ENCODE measurements around the gene ANKLE1. TPM values are rescaled to one million over a fixed set of nuclear protein-coding genes. Genes with fewer than 3 reads are reported as not detected.

ANKLE1 gene
- total and polyA plus RNA-seq, 2 donors = 0.64 to 1.6 TPM

- H3K36me3 ChIP-seq (ENCODE audit: control insufficient read depth in 2 of 2, insufficient read depth in 2 of 2, low read length in 1 of 2) = peaks cover 52 to 63% of the 10 kb centered on the region in 2 donors
Measured at GRCh38 chr19:17320435-17320834, 38.7 kb downstream of the ANKLE1 start.

GRCh38 chr19:17321655-17322489 is 40.2 kb downstream of the ANKLE1 start:
- H3K27ac ChIP-seq (ENCODE audit: low read depth in 1 of 2, low read length in 1 of 2) = no peak overlapping the region
- H3K36me3 ChIP-seq (ENCODE audit: control insufficient read depth in 2 of 2, insufficient read depth in 2 of 2, low read length in 1 of 2) = peaks cover 46 to 57% of the 10 kb centered on the region in 2 donors
- WGBS = 91% methylated on average over 19 of the region's 19 CpGs
- peaks cover 3 to 12% of the 10 kb centered on the region in 2 donors for H3K27me3 ChIP-seq (ENCODE audit: control insufficient read depth in 2 of 2, insufficient read depth in 1 of 2, low read length in 1 of 2)
- no peak overlapping the region for H3K4me3 ChIP-seq (ENCODE audit: low read length in 2 of 2)
- H3K4me1 ChIP-seq (ENCODE audit: control insufficient read depth in 2 of 2, insufficient read depth in 2 of 2, low read length in 2 of 2) = peaks cover 0 to 8% of the 10 kb centered on the region in 2 donors
- no peaks in the 10 kb centered on the region for H3K9me3 ChIP-seq (ENCODE audit: control insufficient read depth in 2 of 2, insufficient read depth in 1 of 2, low read length in 1 of 2)
- no peak for DNase-seq (ENCODE audit: low read depth in 6 of 9, low spot score in 9 of 9)

More at GRCh38 chr19:17320435-17320834, 38.7 kb downstream of the ANKLE1 start:
- Histone ChIP-seq H3K4me1 (ENCODE audit: control insufficient read depth in 2 of 2, insufficient read depth in 2 of 2, low read length in 2 of 2) (peaks cover 0 to 8% of the 10 kb centered on the region in 2 donors), H3K27ac (ENCODE audit: low read depth in 1 of 2, low read length in 1 of 2) (no peak overlapping the region), H3K9me3 (ENCODE audit: control insufficient read depth in 2 of 2, insufficient read depth in 1 of 2, low read length in 1 of 2) (no peaks in the 10 kb centered on the region), H3K4me3 (ENCODE audit: low read length in 2 of 2) (no peak overlapping the region), H3K27me3 (ENCODE audit: control insufficient read depth in 2 of 2, insufficient read depth in 1 of 2, low read length in 1 of 2) (peaks cover 3 to 12% of the 10 kb centered on the region in 2 donors)
- no peak for DNase-seq (ENCODE audit: low read depth in 6 of 9, low spot score in 9 of 9)
- 83% methylated on average over 11 of the region's 11 CpGs for WGBS

GRCh38 chr19:17322854-17323253 is 41.2 kb downstream of the ANKLE1 start:
- Histone ChIP-seq H3K27ac (ENCODE audit: low read depth in 1 of 2, low read length in 1 of 2) (no peak overlapping the region), H3K4me1 (ENCODE audit: control insufficient read depth in 2 of 2, insufficient read depth in 2 of 2, low read length in 2 of 2) (peaks cover 0 to 9% of the 10 kb centered on the region in 2 donors), H3K4me3 (ENCODE audit: low read length in 2 of 2) (no peak overlapping the region), H3K36me3 (ENCODE audit: control insufficient read depth in 2 of 2, insufficient read depth in 2 of 2, low read length in 1 of 2) (peaks cover 50 to 57% of the 10 kb centered on the region in 2 donors), H3K9me3 (ENCODE audit: control insufficient read depth in 2 of 2, insufficient read depth in 1 of 2, low read length in 1 of 2) (no peaks in the 10 kb centered on the region), H3K27me3 (ENCODE audit: control insufficient read depth in 2 of 2, insufficient read depth in 1 of 2, low read length in 1 of 2) (peaks cover 3 to 12% of the 10 kb centered on the region in 2 donors)
- DNase-seq (ENCODE audit: low read depth in 6 of 9, low spot score in 9 of 9) = no peak
- WGBS = 87% methylated on average over 10 of the region's 10 CpGs

- Histone ChIP-seq H3K36me3 (ENCODE audit: control insufficient read depth in 2 of 2, insufficient read depth in 2 of 2, low read length in 1 of 2) (peaks cover 49 to 57% of the 10 kb centered on the region in 2 donors), H3K27me3 (ENCODE audit: control insufficient read depth in 2 of 2, insufficient read depth in 1 of 2, low read length in 1 of 2) (peaks cover 3 to 12% of the 10 kb centered on the region in 2 donors), H3K4me1 (ENCODE audit: control insufficient read depth in 2 of 2, insufficient read depth in 2 of 2, low read length in 2 of 2) (peaks cover 2 to 15% of the 10 kb centered on the region in 2 donors), H3K4me3 (ENCODE audit: low read length in 2 of 2) (peak overlapping the region in 1 of 2 donors; percentile 24), H3K9me3 (ENCODE audit: control insufficient read depth in 2 of 2, insufficient read depth in 1 of 2, low read length in 1 of 2) (no peaks in the 10 kb centered on the region), H3K27ac (ENCODE audit: low read depth in 1 of 2, low read length in 1 of 2) (no peak overlapping the region)
- 31% methylated on average over 56 of the region's 56 CpGs for WGBS
- DNase-seq (ENCODE audit: low read depth in 6 of 9, low spot score in 9 of 9) = no peak
Measured at GRCh38 chr19:17323300-17323963, 41.7 kb downstream of the ANKLE1 start.

GRCh38 chr19:17323964-17324332 is 42.2 kb downstream of the ANKLE1 start:
- H3K27ac ChIP-seq (ENCODE audit: low read depth in 1 of 2, low read length in 1 of 2) = no peak overlapping the region
- peaks cover 5 to 18% of the 10 kb centered on the region in 2 donors for H3K4me1 ChIP-seq (ENCODE audit: control insufficient read depth in 2 of 2, insufficient read depth in 2 of 2, low read length in 2 of 2)
- H3K36me3 ChIP-seq (ENCODE audit: control insufficient read depth in 2 of 2, insufficient read depth in 2 of 2, low read length in 1 of 2) = peaks cover 46 to 53% of the 10 kb centered on the region in 2 donors
- DNase-seq (ENCODE audit: low read depth in 6 of 9, low spot score in 9 of 9) = peak in 1 of 9 donors; percentile 33
- peaks cover 3 to 14% of the 10 kb centered on the region in 2 donors for H3K27me3 ChIP-seq (ENCODE audit: control insufficient read depth in 2 of 2, insufficient read depth in 1 of 2, low read length in 1 of 2)
- peak overlapping the region in 1 of 2 donors; percentile 24 for H3K4me3 ChIP-seq (ENCODE audit: low read length in 2 of 2)
- H3K9me3 ChIP-seq (ENCODE audit: control insufficient read depth in 2 of 2, insufficient read depth in 1 of 2, low read length in 1 of 2) = no peaks in the 10 kb centered on the region
- WGBS = 22% methylated on average over 7 of the region's 7 CpGs

DNA sequence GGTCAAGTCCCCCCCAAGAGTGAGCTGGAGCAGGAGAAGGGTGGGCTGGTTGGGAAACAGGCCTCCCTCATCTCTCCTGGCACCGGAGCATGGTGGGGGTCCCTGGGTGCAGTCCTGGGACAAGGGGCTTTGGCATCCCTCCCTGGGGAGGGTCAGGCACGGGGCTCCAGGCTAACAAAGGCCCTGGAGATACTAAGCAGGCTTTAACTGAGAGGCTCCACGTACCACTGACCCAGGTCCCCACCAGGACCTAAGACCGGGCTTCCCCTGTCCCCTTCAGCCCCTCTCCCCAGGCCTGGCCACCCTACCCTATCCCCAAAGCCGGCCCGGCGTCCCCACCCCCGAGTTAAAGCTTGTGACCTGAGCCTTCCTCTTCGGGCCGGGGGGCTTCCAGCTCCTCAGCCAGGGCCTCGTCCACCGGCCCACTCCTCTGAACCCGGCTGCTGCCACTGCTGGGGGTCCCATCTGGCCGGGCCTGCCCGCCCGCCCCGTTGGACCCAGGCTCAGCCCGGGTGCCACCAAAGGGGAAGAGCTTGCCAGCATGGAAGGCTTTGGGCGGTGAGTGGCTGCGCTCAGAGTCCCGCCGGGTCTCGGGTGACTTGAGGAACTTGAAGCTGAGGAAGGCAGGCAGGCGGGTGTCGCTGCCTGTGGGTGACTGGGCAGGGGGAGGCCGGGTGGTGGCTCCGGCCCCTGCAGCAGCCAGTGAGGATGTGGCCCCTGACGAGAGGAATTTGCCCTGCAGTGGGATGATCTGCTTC is 42.8 kb downstream of the ANKLE1 start:
- no peak for DNase-seq (ENCODE audit: low read depth in 6 of 9, low spot score in 9 of 9)
- no peak overlapping the region for H3K27ac ChIP-seq (ENCODE audit: low read depth in 1 of 2, low read length in 1 of 2)
- 97% methylated on average over 28 of the region's 28 CpGs for WGBS
- no peaks in the 10 kb centered on the region for H3K9me3 ChIP-seq (ENCODE audit: control insufficient read depth in 2 of 2, insufficient read depth in 1 of 2, low read length in 1 of 2)
- H3K4me3 ChIP-seq (ENCODE audit: low read length in 2 of 2) = no peak overlapping the region
- peaks cover 41 to 47% of the 10 kb centered on the region in 2 donors for H3K36me3 ChIP-seq (ENCODE audit: control insufficient read depth in 2 of 2, insufficient read depth in 2 of 2, low read length in 1 of 2)
- peaks cover 10 to 23% of the 10 kb centered on the region in 2 donors for H3K4me1 ChIP-seq (ENCODE audit: control insufficient read depth in 2 of 2, insufficient read depth in 2 of 2, low read length in 2 of 2)
- peaks cover 3 to 19% of the 10 kb centered on the region in 2 donors for H3K27me3 ChIP-seq (ENCODE audit: control insufficient read depth in 2 of 2, insufficient read depth in 1 of 2, low read length in 1 of 2)

GRCh38 chr19:17325133-17325532 is 43.4 kb downstream of the ANKLE1 start:
- Histone ChIP-seq H3K4me3 (ENCODE audit: low read length in 2 of 2) (no peak overlapping the region), H3K9me3 (ENCODE audit: control insufficient read depth in 2 of 2, insufficient read depth in 1 of 2, low read length in 1 of 2) (no peaks in the 10 kb centered on the region), H3K4me1 (ENCODE audit: control insufficient read depth in 2 of 2, insufficient read depth in 2 of 2, low read length in 2 of 2) (peaks cover 12 to 28% of the 10 kb centered on the region in 2 donors), H3K27me3 (ENCODE audit: control insufficient read depth in 2 of 2, insufficient read depth in 1 of 2, low read length in 1 of 2) (peaks cover 3 to 25% of the 10 kb centered on the region in 2 donors), H3K36me3 (ENCODE audit: control insufficient read depth in 2 of 2, insufficient read depth in 2 of 2, low read length in 1 of 2) (peaks cover 37 to 41% of the 10 kb centered on the region in 2 donors), H3K27ac (ENCODE audit: low read depth in 1 of 2, low read length in 1 of 2) (no peak overlapping the region)
- no peak for DNase-seq (ENCODE audit: low read depth in 6 of 9, low spot score in 9 of 9)
- 98% methylated on average over 20 of the region's 20 CpGs for WGBS

DNA sequence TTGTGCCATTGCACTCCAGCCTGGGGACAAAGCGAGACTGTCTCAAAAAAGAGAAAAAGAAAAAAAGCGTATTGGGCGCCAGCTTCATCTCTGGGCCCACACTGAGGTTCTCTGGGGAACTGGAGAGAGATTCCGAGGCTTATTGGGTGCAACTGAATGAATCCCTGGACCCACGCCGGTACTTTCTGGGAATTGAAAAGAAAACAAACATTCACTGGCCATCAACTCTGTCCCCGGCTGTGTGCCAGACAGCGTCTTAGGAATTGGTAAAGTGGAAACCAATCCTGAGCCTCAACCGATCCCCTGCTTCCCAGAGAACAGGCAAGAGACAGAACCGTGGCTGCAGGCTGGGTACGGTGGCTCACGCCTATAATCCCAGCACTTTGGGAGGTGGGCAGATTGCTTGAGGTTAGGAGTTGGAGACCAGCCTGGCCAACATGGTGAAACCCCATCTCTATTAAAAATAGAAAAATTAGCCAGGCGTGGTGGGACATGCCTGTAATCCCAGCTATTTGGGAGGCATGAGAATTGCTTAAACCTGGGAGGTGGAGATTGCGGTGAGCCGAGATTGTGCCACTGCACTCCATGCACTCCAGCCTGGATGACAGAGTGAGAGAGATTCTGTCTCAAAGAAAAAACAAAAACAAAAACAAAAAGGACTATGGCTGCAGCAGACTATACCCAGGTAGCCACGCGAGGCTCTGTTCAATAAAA is 44.3 kb downstream of the ANKLE1 start:
- Histone ChIP-seq H3K4me3 (ENCODE audit: low read length in 2 of 2) (no peak overlapping the region), H3K36me3 (ENCODE audit: control insufficient read depth in 2 of 2, insufficient read depth in 2 of 2, low read length in 1 of 2) (peaks cover 32 to 35% of the 10 kb centered on the region in 2 donors), H3K9me3 (ENCODE audit: control insufficient read depth in 2 of 2, insufficient read depth in 1 of 2, low read length in 1 of 2) (no peaks in the 10 kb centered on the region), H3K4me1 (ENCODE audit: control insufficient read depth in 2 of 2, insufficient read depth in 2 of 2, low read length in 2 of 2) (peaks cover 12 to 28% of the 10 kb centered on the region in 2 donors), H3K27me3 (ENCODE audit: control insufficient read depth in 2 of 2, insufficient read depth in 1 of 2, low read length in 1 of 2) (peaks cover 3 to 32% of the 10 kb centered on the region in 2 donors), H3K27ac (ENCODE audit: low read depth in 1 of 2, low read length in 1 of 2) (no peak overlapping the region)
- 96% methylated on average over 17 of the region's 17 CpGs for WGBS
- no peak for DNase-seq (ENCODE audit: low read depth in 6 of 9, low spot score in 9 of 9)
